ENCODE measurements around the gene PPM1E. TPM values are rescaled to one million over a fixed set of nuclear protein-coding genes. Genes with fewer than 3 reads are reported as not detected.

PPM1E gene
- total RNA-seq, 3 donors from 2014 or later (not counting 1 experiment from before 2014, with no cell fraction given), result not detected

GRCh38 chr17:58783380-58783779, 27.7 kb downstream of the PPM1E start:
- Mint-ChIP-seq H3K4me3 (no peak overlapping the region), H3K27me3 (ENCODE audit: low read depth in 2 of 2) (peaks cover 0 to 10% of the 10 kb centered on the region in 2 donors), H3K27ac (no peak overlapping the region), H3K36me3 (no peaks in the 10 kb centered on the region), H3K9me3 (no peaks in the 10 kb centered on the region), H3K4me1 (no peaks in the 10 kb centered on the region)
- no peak for ATAC-seq
- H3K9me3 ChIP-seq (ENCODE audit: control insufficient read depth, insufficient read depth, low read length), result no peaks in the 10 kb centered on the region
- no peak for DNase-seq
- 84% methylated on average over 4 of the region's 4 CpGs for WGBS (ENCODE audit: insufficient coverage)
- no peaks in the 10 kb centered on the region for H3K4me1 ChIP-seq (ENCODE audit: control insufficient read depth, insufficient read depth, low read length)
- H3K27ac ChIP-seq (ENCODE audit: low read length), result no peak overlapping the region
- H3K4me3 ChIP-seq (ENCODE audit: low read length), result no peak overlapping the region
- no peaks in the 10 kb centered on the region for H3K36me3 ChIP-seq (ENCODE audit: control insufficient read depth, insufficient read depth, low read length)
- H3K27me3 ChIP-seq (ENCODE audit: control insufficient read depth, insufficient read depth, low read length), result no peaks in the 10 kb centered on the region
- no peak for TF ChIP-seq CTCF (IDR thresholded peaks at IDR 0.05)
- intact Hi-C loops (cut with micrococcal nuclease), result no loop called here

- Mint-ChIP-seq H3K4me1 (no peaks in the 10 kb centered on the region), H3K36me3 (no peaks in the 10 kb centered on the region), H3K27me3 (ENCODE audit: low read depth in 2 of 2) (peaks cover 0 to under 1% of the 10 kb centered on the region in 2 donors), H3K27ac (no peak overlapping the region), H3K9me3 (no peaks in the 10 kb centered on the region), H3K4me3 (no peak overlapping the region)
- WGBS (ENCODE audit: insufficient coverage), result no CpG with 5 or more reads among the region's 1 CpG
- Histone ChIP-seq H3K27ac (ENCODE audit: low read length) (no peak overlapping the region), H3K27me3 (ENCODE audit: control insufficient read depth, insufficient read depth, low read length) (no peaks in the 10 kb centered on the region), H3K4me1 (ENCODE audit: control insufficient read depth, insufficient read depth, low read length) (no peaks in the 10 kb centered on the region), H3K4me3 (ENCODE audit: low read length) (no peak overlapping the region), H3K36me3 (ENCODE audit: control insufficient read depth, insufficient read depth, low read length) (no peaks in the 10 kb centered on the region), H3K9me3 (ENCODE audit: control insufficient read depth, insufficient read depth, low read length) (no peaks in the 10 kb centered on the region)
- DNase-seq, result no peak
- TF ChIP-seq CTCF (IDR thresholded peaks at IDR 0.05), result no peak
- no peak for ATAC-seq
- intact Hi-C loops (cut with micrococcal nuclease), result no loop called here
Measured at GRCh38 chr17:58785097-58785496, 29.4 kb downstream of the PPM1E start.

GRCh38 chr17:58786586-58787295, 31.1 kb downstream of the PPM1E start:
- Mint-ChIP-seq H3K9me3 (no peaks in the 10 kb centered on the region), H3K27ac (no peak overlapping the region), H3K4me1 (no peaks in the 10 kb centered on the region), H3K36me3 (no peaks in the 10 kb centered on the region), H3K27me3 (ENCODE audit: low read depth in 2 of 2) (no peaks in the 10 kb centered on the region), H3K4me3 (no peak overlapping the region)
- H3K9me3 ChIP-seq (ENCODE audit: control insufficient read depth, insufficient read depth, low read length), result no peaks in the 10 kb centered on the region
- intact Hi-C loops (cut with micrococcal nuclease), result no loop called here
- no peak overlapping the region for H3K4me3 ChIP-seq (ENCODE audit: low read length)
- H3K36me3 ChIP-seq (ENCODE audit: control insufficient read depth, insufficient read depth, low read length), result no peaks in the 10 kb centered on the region
- 86% methylated on average over 1 of the region's 3 CpGs for WGBS (ENCODE audit: insufficient coverage)
- H3K27me3 ChIP-seq (ENCODE audit: control insufficient read depth, insufficient read depth, low read length), result no peaks in the 10 kb centered on the region
- DNase-seq (no peak), ATAC-seq (no peak)
- H3K27ac ChIP-seq (ENCODE audit: low read length), result no peak overlapping the region
- TF ChIP-seq CTCF (IDR thresholded peaks at IDR 0.05), result no peak
- H3K4me1 ChIP-seq (ENCODE audit: control insufficient read depth, insufficient read depth, low read length), result no peaks in the 10 kb centered on the region

GRCh38 chr17:58788199-58788598, 32.5 kb downstream of the PPM1E start:
- 91% methylated on average over 7 of the region's 7 CpGs for WGBS (ENCODE audit: insufficient coverage)
- H3K36me3 Mint-ChIP-seq, result no peaks in the 10 kb centered on the region
- H3K4me1 ChIP-seq (ENCODE audit: control insufficient read depth, insufficient read depth, low read length), result no peaks in the 10 kb centered on the region
- ATAC-seq (no peak), DNase-seq (no peak)
- no peaks in the 10 kb centered on the region for H3K9me3 Mint-ChIP-seq
- H3K27ac Mint-ChIP-seq, result no peak overlapping the region
- intact Hi-C loops (cut with micrococcal nuclease), result no loop called here
- H3K27ac ChIP-seq (ENCODE audit: low read length), result no peak overlapping the region
- H3K4me3 ChIP-seq (ENCODE audit: low read length), result no peak overlapping the region
- no peaks in the 10 kb centered on the region for H3K27me3 ChIP-seq (ENCODE audit: control insufficient read depth, insufficient read depth, low read length)
- H3K9me3 ChIP-seq (ENCODE audit: control insufficient read depth, insufficient read depth, low read length), result no peaks in the 10 kb centered on the region
- H3K4me3 Mint-ChIP-seq, result no peak overlapping the region
- no peaks in the 10 kb centered on the region for H3K27me3 Mint-ChIP-seq (ENCODE audit: low read depth in 2 of 2)
- H3K36me3 ChIP-seq (ENCODE audit: control insufficient read depth, insufficient read depth, low read length), result no peaks in the 10 kb centered on the region
- no peak for TF ChIP-seq CTCF (IDR thresholded peaks at IDR 0.05)
- no peaks in the 10 kb centered on the region for H3K4me1 Mint-ChIP-seq
